Measurements from ENCODE around the gene B4GALT7.
A peak's percentile ranks its signal among the peaks of the same experiment; 100 is the strongest.

The B4GALT7 gene

GRCh38 chr5:177593511-177593910 is 6.4 kb upstream of the B4GALT7 start:
- DNase-seq (ENCODE audit: low spot score): no peak

GRCh38 chr5:177594071-177594470 is 5.9 kb upstream of the B4GALT7 start:
- DNase-seq (ENCODE audit: low spot score): no peak

GRCh38 chr5:177595026-177595585 is 4.8 kb upstream of the B4GALT7 start:
- no peak for DNase-seq (ENCODE audit: low spot score)

GRCh38 chr5:177595991-177596774 is 3.7 kb upstream of the B4GALT7 start:
- no peak for DNase-seq (ENCODE audit: low spot score)

- DNase-seq (ENCODE audit: low spot score): no peak
Measured at GRCh38 chr5:177596775-177597238, 3.1 kb upstream of the B4GALT7 start.

GRCh38 chr5:177598477-177598876 is 1.5 kb upstream of the B4GALT7 start:
- no peak for DNase-seq (ENCODE audit: low spot score)

GRCh38 chr5:177600508-177601018 is 631 bp downstream of the B4GALT7 start:
- DNase-seq (ENCODE audit: low spot score): no peak

GRCh38 chr5:177601126-177601525 is 1.2 kb downstream of the B4GALT7 start:
- DNase-seq (ENCODE audit: low spot score): no peak

GRCh38 chr5:177601577-177602457 is 1.9 kb downstream of the B4GALT7 start:
- no peak for DNase-seq (ENCODE audit: low spot score)

GRCh38 chr5:177602458-177602830 is 2.5 kb downstream of the B4GALT7 start:
- no peak for DNase-seq (ENCODE audit: low spot score)

GRCh38 chr5:177603631-177604030 is 3.7 kb downstream of the B4GALT7 start:
- DNase-seq (ENCODE audit: low spot score): no peak

- no peak for DNase-seq (ENCODE audit: low spot score)
Measured at GRCh38 chr5:177604116-177604521, 4.2 kb downstream of the B4GALT7 start.

GRCh38 chr5:177604656-177605055 is 4.7 kb downstream of the B4GALT7 start:
- DNase-seq (ENCODE audit: low spot score): no peak

- DNase-seq (ENCODE audit: low spot score): no peak
Measured at GRCh38 chr5:177605078-177605477, 5.1 kb downstream of the B4GALT7 start.

- no peak for DNase-seq (ENCODE audit: low spot score)
Measured at GRCh38 chr5:177605667-177606066, 5.7 kb downstream of the B4GALT7 start.

- DNase-seq (ENCODE audit: low spot score): no peak
Measured at GRCh38 chr5:177606071-177607051, 6.4 kb downstream of the B4GALT7 start.

- DNase-seq (ENCODE audit: low spot score): no peak
Measured at GRCh38 chr5:177607115-177607451, 7.2 kb downstream of the B4GALT7 start.

GRCh38 chr5:177607452-177608192 is 7.7 kb downstream of the B4GALT7 start:
- peak; percentile 94 for DNase-seq (ENCODE audit: low spot score)

- DNase-seq (ENCODE audit: low spot score): no peak
Measured at GRCh38 chr5:177608243-177609075, 8.5 kb downstream of the B4GALT7 start.

All from iPS-NIHi11 (cell line).